ENCODE results near the gene DHX58. TPM values are rescaled to one million over a fixed set of nuclear protein-coding genes. Genes with fewer than 3 reads are reported as not detected.

DHX58 gene
- total RNA-seq, 1 donor from 2014 or later, result 11.3 TPM

DNA sequence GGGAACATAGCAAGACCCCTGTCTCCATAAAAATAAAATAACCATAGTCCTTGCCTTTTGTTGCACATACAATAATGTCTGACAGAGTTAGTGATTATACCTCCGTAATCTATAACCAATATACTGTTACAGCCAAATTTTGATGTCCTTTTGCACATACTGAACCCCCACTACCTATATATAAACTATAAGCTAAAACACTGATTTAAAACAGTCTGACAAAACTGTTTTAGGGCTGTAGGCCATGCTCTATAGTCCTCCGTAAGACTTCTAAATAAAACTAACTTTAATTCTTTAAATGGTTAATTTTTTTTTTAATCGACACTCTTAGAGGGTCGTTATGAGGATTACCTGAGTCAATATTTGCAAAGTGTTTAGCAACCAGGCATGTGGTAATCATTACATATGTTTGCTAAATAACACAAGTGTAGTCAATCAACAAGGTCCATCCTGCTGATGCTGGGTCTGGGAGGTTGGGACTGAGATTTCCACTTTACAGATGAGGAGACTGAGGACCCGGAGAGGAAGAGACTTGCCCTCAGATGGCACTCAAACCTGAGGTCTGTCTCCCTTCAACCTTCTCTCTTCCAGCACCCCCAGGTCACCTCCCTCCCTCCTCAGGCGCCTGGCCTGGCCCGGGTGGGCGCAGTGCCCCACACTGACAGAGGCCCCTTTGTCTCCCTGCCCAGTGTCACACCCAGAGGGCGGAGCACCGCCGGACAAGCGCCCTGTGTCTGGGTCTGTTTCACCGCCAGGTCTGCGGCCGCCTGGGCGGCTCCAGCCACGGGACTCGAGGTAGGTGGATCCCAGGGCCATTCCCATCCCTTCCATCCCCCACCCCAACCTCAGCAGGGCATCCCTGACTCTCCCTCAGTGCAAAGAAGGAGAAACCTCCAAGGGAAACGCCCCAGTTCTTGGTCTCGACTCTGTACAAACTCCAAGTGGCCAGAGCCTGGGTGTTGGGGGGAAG lies 24.5 kb downstream of the DHX58 start:
- DNase-seq (ENCODE audit: extremely low read depth, low read depth, low spot score), result no peak

DNA sequence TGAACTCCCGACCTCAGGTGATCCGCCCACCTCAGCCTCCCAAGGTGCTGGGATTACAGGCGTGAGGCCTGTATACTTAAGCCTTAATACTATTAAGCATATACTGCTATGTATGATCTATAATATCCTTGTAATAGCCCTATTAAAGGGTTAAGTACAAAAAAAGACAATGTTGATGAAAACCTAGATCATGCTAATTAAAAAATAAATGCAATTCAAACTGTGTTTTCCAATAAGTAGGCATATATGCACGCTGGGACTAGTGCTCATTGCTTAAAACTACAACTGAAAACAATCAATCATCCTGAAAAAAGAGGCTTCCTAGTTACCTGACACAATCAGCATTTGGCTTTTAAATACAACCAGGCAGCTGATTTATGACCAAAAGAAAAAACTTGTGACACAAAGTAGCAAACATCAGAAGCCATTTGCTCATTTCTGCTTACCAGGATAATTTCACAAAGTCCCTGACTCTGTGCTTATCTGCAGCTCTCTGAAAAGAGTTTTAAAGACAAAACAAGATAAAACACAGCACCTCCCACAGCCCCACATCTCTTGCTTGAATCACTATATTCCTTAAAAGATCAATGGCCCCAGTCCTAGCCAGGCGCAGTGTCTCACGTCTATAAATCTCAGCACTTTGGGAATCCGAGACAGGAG lies 25.3 kb downstream of the DHX58 start:
- DNase-seq (ENCODE audit: extremely low read depth, low read depth, low spot score), result no peak

DNA sequence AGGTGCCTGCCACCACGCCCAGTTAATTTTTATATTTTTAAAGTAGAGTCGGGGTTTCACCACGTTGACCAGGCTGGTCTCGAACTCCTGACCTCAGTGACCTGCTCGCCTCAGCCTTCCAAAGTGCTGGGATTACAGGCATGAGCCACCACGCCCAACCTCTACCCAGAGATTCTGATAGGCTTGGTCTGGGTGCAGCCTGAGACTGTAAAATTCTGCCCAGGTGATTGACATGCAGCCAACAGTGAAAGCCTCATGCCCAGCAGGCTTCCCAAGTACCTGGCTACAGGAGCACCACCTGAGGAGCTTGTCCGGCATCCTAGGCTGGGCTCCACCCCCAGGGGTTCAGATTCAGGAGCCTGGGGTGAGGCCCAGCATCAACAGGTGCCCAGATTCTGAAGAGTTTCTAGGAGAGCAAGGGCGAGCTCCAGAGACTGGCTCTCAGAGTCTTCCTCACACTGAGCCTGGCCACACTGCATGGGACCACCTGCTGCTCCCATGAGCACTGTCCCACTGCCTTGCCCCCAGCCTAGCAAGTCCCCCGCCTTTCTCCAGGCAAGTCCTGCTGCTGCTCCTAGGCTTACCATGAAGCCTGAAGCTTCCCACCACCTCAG lies 30.9 kb downstream of the DHX58 start:
- no peak for DNase-seq (ENCODE audit: extremely low read depth, low read depth, low spot score)

DNA sequence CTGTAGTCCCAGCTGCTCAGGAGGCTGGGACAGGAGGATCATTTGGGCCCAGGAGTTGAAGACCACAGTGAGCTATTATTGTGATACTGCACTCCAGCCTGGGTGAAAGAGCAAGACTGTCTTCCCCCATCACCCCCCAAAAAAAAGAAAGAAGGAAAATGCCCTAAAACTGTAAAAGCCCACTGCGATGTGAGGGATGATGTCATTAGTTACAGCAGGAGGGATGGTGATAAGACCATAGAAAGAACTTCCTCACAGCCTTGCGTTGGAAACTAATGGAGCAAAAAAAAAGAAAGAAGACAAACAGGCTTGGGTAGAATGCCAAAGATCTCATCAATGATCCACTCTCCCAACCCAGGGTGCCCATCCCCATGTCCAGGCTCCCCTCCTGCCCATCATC lies 33.0 kb downstream of the DHX58 start:
- no peak for DNase-seq (ENCODE audit: extremely low read depth, low read depth, low spot score)

DNA sequence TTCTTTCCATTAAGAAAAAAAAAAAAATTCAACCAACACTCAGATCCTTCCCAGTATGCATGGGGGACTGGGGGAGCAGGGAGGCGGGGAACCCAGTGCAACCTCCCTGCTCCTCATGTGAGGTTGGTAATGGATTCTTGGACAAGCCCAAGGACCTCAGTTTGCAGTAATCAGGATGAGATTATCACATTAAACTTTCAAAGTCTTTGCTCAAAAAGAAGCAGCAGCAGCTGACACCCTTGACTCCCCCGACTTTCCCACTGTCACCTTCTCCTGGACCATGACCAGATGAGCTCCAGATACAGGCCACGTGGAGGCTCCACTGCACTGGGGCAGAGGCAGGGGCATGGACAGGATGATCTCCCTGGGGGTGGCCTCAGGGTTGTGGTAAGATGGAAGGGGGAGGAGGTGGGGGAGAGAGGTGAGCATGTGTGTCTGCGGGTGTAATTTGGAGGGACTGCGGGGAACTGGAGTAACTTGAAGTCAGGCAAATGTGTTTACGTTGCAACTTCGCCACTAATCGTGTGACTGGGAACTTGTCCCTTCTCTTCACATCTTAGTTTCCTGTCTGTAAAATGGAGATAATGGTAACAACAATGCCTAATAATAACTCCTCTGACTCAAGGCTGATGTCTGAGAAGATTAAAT lies 34.0 kb downstream of the DHX58 start:
- DNase-seq (ENCODE audit: extremely low read depth, low read depth, low spot score), result no peak

DNA sequence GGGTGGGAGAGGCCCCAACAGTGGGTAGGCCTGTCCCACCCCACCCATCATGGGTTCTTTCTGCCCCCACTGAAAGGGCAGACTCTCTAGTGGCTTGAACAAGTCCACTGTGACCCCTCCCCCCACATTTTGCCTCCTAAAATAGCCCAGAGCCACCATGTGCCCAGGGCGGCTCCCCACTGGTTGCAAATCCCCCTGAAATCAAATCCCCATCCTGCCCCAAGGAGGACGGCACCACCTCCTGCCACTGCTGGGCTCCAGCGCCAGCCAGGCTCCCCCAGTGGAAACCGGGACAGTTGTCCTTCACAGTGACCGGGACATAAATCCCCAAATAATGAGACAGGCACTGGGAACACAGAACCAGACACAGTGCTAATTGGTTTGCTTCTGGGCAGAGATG lies 34.8 kb downstream of the DHX58 start:
- DNase-seq (ENCODE audit: extremely low read depth, low read depth, low spot score), result no peak

DNA sequence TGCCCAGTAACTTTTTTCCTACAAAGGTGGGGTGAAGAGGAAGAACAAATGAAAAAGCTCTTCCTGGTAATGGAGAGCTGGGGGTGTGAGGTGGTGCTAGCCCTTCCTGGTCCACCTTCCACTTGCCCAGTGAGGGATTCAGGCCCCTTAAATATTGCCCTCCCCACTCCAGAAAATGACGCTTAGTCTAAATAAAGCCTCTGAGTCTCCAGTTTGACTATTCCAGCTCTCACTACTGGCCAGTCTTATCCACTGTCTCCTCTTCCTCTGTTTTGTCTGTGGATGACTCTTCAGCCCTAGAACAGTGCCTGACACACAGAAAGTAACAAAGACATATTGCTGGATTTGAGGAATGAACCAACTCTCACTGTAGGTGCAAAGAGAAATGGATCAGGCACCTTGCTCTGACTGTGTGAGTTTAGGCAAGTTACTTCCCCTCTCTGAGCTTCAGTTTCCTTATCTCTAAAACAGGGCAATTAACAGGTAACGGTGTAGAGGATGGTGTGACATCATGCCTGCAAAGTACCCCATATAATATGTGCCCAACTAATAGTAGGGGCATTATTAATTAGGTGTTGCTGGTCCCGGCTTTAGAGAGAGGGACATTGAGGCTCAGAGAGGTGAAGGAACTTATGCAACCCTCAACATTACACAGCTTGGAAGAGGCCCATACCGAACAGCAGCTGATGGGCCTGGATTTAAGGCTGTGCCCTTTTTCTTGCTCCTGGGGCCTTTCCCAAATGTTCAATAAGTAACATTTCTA lies 35.5 kb downstream of the DHX58 start:
- DNase-seq (ENCODE audit: extremely low read depth, low read depth, low spot score), result no peak

DNA sequence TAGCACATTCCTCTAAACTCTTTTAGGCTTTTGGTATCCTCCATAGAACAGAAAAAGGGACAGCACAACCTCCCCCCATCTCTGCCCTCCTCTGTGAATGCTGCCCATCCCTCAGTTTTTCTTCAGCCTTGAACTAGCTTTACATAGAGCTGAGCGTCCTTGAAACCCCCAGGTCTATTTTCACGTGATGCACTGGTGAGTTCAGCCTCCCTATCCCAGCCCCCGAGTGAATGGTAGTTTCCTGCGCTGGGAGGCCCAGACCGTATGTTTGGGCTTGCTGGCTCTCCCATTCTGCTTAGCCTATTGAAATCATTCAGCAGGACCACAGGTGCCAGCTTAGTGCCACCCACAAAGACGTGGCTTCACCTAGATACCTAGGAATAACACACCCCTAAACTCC lies 36.7 kb downstream of the DHX58 start:
- no peak for DNase-seq (ENCODE audit: extremely low read depth, low read depth, low spot score)

DNA sequence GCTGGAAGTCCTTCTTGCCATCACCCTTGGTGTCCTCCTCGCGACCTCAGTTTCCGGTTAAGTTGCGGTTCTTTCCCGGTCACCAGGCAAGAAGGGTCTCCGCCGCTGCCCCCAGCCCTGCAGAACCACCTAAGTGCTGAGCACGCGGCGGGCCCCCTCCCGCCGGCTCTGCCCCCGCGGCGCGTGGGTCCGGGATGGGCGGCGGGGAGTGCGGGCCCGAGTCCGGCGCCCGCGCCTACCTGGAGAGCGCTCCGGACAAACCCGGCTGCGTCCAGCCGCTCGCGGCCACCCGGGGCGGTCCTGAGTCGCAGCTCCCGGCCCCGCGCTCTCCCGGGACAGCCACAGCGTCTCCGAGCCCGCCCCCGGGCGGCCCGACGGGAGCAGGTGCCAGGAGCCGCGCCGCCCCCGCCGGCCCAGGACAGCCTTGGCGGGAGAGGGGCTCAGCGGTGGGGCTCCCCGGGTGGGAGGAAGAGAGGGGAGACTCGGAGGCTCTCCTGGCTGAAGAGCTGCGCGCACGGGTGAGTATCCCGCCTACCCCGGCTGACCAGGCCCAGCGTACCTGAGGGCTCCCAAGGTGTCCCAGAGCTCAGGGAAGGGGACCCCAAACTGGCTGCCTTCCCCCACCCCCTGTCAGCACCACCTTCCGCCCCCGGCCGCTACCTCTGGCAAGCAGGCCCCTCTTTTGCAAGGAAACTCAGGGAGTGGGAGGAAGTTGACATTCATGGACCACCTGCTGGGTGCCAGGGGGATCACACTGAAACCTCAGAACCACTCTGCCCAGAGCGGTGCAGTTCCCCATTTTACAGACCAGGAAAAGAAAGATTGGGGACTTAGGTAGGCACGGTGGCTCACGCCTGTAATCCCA lies 40.0 kb downstream of the DHX58 start:
- no peak for DNase-seq (ENCODE audit: extremely low read depth, low read depth, low spot score)

DNA sequence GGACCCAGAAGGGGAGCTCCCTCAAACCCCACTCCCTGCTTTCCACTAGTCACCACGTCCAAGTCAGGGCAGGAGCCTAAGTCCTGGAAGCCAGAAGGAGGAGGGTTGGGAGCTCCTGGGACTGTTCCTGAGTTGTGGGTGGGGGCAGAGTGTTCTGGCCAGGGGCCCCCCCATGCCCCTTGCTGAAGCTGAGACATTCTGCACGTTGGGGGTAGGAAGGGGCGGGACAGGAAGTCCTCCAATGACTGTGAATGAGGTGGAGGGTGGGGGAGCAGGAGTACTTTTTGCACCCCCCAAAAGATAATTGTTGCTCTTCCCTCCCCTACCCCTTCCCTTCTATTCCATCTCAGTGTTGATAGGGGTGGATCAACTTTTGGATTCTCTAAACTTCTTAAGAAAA lies 40.7 kb downstream of the DHX58 start:
- DNase-seq (ENCODE audit: extremely low read depth, low read depth, low spot score), result no peak

DNA sequence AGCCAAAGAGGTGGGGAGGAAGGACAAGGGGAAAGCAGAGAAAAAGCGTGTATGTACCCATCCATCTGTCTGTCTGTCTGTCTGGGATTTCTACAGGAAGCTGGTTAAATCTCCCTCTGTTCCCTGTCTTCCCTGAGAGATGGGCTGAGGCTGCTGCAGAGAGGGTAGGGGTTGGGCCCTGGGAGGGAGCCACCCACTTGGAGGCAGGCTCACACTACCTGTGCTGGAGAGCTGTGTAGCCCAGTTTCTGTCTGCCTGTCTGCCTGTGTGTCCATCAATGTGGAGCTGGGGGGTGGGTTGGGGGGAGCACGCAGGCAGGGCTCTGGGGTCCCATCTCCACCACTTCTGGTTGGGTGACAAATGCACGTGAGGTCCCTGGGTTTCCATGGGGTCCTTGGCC lies 43.5 kb downstream of the DHX58 start:
- DNase-seq (ENCODE audit: extremely low read depth, low read depth, low spot score), result no peak

DNA sequence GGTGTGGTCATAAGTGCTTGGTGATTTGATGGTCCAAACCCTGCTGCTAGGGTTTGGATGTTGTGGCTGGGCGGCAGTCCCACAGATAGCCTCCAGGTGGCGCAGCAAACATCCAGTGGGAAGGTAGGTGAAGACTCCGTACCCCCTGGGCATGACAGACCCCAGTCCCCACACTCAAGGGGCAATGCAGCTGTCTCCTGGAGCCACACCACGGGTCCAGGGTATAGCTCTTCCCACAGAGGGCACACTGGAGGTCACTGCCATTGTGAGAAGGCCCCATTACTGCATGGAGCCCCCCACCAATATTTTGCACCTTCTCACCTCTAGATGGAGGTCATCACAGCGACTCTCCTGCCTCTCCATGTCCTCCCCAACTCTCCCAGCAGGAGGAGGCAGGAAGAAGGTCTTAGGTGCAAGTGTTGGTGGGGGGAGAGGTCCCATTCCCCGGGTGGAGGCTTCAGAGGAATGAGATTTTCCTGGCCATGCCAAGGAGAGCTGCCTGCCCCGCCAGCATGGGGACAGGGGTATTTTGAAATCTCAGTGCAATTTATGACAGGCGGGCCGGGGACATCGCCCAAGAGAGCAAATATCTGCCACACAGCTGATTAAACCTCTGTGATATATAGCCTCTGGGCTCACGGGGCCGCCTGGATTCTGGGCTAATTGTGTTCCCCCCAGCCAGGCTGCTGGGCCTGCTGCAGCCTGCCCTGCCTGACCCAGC lies 45.0 kb downstream of the DHX58 start:
- DNase-seq (ENCODE audit: extremely low read depth, low read depth, low spot score), result no peak

DNA sequence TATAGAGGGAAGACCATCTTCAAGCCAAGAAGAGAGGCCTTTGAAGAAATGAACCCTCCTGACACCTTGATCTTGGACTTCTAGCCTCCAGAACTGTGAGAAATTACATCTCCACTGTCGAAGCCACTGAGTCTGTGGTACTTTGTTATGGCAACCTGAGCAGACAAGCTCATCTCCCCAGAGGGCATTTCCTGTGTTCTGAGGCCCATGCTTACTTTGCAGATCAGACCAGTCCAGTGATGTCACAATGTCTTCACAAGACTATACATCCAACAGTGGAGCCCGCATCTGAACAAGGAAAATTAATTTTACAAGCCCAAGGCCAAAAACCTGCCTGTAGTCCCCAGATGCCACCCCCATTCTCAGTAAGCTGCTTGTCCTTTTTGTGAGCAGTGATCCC lies 47.3 kb downstream of the DHX58 start:
- DNase-seq (ENCODE audit: extremely low read depth, low read depth, low spot score), result no peak

DNA sequence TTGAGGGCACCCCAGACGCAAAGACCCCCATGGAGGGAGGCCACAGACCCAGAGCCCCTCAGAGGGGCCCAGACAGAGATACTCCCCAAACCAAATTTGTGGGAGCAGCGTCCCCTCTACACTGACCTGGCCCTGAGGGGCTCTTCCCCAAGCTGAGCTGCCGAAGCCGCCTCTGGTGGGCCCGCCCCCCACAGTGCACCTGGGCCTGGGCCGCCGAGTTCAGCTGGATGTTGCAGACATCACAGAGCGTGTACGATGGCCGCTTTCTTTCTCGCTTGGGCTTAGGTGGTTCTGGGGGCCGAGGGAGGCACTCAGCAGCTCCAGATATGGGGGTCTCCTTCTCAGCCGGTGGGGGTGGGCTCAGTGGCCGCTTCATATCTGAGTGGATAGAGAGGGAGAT lies 49.8 kb downstream of the DHX58 start:
- no peak for DNase-seq (ENCODE audit: extremely low read depth, low read depth, low spot score)

DNA sequence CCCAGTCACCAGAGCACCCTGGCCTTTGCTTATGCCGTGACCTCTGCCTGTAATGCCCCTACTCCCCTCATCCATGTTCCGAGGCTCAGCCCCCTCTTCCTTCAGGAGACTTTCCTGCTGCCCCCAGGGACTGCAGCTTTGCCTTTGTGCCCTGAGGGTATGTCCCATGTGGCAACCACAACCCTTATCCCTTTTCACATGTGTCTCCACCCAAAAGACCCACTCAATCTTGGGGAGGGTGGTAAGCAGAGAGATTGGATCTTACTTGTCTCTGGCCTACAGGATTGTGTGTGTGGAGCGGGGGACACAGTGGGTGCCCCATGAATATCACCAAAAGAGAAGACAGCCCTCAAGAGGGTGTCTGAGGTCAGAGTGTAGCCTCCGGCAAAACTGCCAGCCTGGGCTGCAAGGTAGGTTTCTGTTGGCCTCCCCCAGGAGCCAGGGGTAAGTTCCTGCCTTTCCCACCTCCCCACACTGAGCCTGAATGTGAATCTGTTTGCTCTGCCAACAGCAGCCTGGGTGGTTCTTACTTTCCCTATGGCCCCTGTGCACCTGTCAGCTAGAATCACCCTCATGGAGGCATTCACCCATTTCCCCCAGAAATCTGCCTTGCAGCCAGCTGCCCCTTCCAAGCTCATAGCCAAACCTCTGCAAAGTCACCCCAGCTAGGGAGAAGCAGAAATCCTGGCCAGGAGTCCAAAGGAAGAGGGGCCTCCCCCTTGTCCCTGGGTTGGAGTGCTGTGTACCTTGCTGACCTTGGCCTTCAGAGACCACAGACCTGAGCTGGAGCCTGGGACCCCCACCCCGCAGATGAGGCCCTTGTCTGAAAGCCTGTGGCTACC lies 50.6 kb downstream of the DHX58 start:
- no peak for DNase-seq (ENCODE audit: extremely low read depth, low read depth, low spot score)

DNA sequence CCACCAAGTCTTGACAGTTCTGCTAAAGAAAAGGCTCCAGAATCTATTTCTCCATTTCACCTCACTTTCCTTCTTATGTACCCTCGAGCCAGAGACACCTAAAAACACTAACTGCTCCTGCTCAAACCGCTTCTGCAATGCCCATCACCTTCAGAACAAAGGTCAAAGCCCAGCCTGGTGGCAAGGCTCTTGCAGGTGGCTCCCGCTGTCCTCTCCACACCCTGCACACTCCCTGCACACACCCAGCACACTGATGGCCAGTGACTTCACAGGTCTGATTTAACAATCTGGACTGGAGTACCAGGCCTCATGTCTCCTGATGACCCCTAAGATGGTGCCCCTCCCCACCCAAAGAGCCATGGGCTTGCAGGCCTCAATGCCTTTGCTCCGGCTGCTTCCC lies 52.3 kb downstream of the DHX58 start:
- no peak for DNase-seq (ENCODE audit: extremely low read depth, low read depth, low spot score)

DNA sequence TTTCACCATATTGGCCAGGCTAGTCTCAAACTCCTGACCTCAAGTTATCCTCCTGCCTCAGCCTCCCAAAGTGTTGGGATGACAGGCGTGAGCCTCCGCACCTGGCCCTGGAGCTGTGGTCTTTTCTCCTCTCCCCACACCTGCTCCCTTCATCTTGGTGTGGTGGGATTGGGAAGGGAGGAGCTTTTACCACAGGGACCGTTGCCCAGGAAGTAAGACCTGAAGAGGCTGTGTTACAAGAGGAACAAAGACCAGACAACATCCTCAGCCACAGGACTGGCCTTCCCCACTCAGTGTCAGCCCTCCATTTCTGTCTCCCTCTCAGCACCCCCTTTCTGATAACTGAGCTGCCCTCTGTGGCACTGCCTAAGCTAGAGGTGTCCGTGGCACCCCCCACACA lies 52.7 kb downstream of the DHX58 start:
- no peak for DNase-seq (ENCODE audit: extremely low read depth, low read depth, low spot score)

DNA sequence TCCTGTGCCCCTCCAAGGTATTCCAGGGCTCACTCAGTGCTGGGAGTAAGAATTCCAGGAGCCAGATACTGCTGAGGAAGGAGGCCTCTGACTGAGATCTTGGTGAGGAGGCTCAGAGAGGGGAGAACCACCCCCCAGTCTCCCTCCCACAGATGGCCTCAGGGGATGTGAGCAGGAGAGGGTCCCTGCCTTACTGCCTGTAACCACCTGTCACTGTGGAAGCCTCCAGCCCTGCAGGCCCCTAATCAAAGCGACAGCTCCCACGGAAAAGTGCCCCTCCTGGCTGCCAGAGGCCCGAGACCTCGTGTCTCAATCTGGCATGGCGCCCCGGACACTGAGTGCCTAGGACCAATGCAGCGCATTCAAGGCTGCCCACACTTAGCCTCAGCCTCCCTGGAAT lies 54.5 kb downstream of the DHX58 start:
- no peak for DNase-seq (ENCODE audit: extremely low read depth, low read depth, low spot score)

Data from glomerular endothelial cell (primary cell).